ENCODE results near the gene HORMAD2.

The HORMAD2 gene

GRCh38 chr22:30140414-30140813 is 60.1 kb downstream of the HORMAD2 start:
- TF ChIP-seq ZNF384 (IDR thresholded peaks at IDR 0.05): no peak
- TF ChIP-seq CTBP1 (IDR thresholded peaks at IDR 0.05; ENCODE audit: borderline replicate concordance): no peak
- no peak for TF ChIP-seq FOXK2 (IDR thresholded peaks at IDR 0.05)
- TF ChIP-seq LEF1 (IDR thresholded peaks at IDR 0.05; ENCODE audit: borderline replicate concordance): no peak
- TF ChIP-seq SUZ12 (IDR thresholded peaks at IDR 0.05): no peak
- TF ChIP-seq HDGF (IDR thresholded peaks at IDR 0.05; ENCODE audit: borderline replicate concordance): no peak
- TF ChIP-seq FOXM1 (IDR thresholded peaks at IDR 0.05; ENCODE audit: borderline replicate concordance): no peak
- TF ChIP-seq FOXA1 (IDR thresholded peaks at IDR 0.05): no peak
- TF ChIP-seq TARDBP (IDR thresholded peaks at IDR 0.05): no peak
- no peak for TF ChIP-seq SP1 (IDR thresholded peaks at IDR 0.05)
- TF ChIP-seq BHLHE40 (IDR thresholded peaks at IDR 0.05; ENCODE audit: borderline replicate concordance): no peak
- TF ChIP-seq, protein P1, sequence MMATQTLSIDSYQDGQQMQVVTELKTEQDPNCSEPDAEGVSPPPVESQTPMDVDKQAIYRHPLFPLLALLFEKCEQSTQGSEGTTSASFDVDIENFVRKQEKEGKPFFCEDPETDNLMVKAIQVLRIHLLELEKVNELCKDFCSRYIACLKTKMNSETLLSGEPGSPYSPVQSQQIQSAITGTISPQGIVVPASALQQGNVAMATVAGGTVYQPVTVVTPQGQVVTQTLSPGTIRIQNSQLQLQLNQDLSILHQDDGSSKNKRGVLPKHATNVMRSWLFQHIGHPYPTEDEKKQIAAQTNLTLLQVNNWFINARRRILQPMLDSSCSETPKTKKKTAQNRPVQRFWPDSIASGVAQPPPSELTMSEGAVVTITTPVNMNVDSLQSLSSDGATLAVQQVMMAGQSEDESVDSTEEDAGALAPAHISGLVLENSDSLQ (IDR thresholded peaks at IDR 0.05): no peak
- no peak for TF ChIP-seq ELF4 (IDR thresholded peaks at IDR 0.05)
- no peak for TF ChIP-seq L3MBTL2 (conservative IDR thresholded peaks at IDR 0.05)
- TF ChIP-seq ARNT (IDR thresholded peaks at IDR 0.05): no peak
- TF ChIP-seq NFRKB (IDR thresholded peaks at IDR 0.05): no peak
- no peak for DNase-seq (ENCODE audit: extremely low spot score)
- ChIA-PET CTCF (interaction anchor here (0.6 kb wide), 1 partner anchor 145 kb away, joined by 3 read pairs; no protein-coding TSS in a partner anchor), POLR2A (no interaction called here)

GRCh38 chr22:30143265-30143664 is 63.0 kb downstream of the HORMAD2 start:
- CTCF ChIA-PET: no interaction called here
- POLR2A ChIA-PET: no interaction called here
- TF ChIP-seq HDGF (IDR thresholded peaks at IDR 0.05; ENCODE audit: borderline replicate concordance): no peak
- TF ChIP-seq CTBP1 (IDR thresholded peaks at IDR 0.05; ENCODE audit: borderline replicate concordance): no peak
- TF ChIP-seq L3MBTL2 (conservative IDR thresholded peaks at IDR 0.05): no peak
- TF ChIP-seq SP1 (IDR thresholded peaks at IDR 0.05): no peak
- TF ChIP-seq ZNF384 (IDR thresholded peaks at IDR 0.05): no peak
- no peak for TF ChIP-seq TARDBP (IDR thresholded peaks at IDR 0.05)
- TF ChIP-seq FOXA1 (IDR thresholded peaks at IDR 0.05): no peak
- no peak for TF ChIP-seq SUZ12 (IDR thresholded peaks at IDR 0.05)
- TF ChIP-seq FOXM1 (IDR thresholded peaks at IDR 0.05; ENCODE audit: borderline replicate concordance): no peak
- no peak for TF ChIP-seq NFRKB (IDR thresholded peaks at IDR 0.05)
- TF ChIP-seq LEF1 (IDR thresholded peaks at IDR 0.05; ENCODE audit: borderline replicate concordance): no peak
- no peak for TF ChIP-seq ELF4 (IDR thresholded peaks at IDR 0.05)
- TF ChIP-seq, protein P1 (IDR thresholded peaks at IDR 0.05): no peak
- no peak for TF ChIP-seq ARNT (IDR thresholded peaks at IDR 0.05)
- no peak for TF ChIP-seq BHLHE40 (IDR thresholded peaks at IDR 0.05; ENCODE audit: borderline replicate concordance)
- TF ChIP-seq FOXK2 (IDR thresholded peaks at IDR 0.05): no peak
- no peak for DNase-seq (ENCODE audit: extremely low spot score)

DNA sequence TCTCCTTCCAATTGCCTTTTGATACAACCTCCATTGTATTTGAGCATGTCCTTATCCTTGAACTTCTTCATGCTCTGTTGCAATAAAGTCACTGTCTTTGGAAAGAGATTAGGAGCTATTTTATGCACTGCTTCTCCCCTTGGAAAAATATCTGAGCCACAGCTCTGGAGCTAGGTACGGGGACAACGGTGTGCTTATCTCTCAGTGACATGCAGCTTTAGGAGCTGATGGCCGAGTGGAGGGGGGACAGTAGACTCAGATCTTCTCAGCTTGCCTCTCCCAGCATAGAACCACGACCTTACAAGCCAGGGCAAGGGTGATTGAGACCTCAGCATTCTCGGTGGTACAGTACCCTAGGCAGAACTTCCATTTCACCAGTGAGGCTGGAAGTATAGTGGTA is 64.1 kb downstream of the HORMAD2 start:
- TF ChIP-seq LEF1 (IDR thresholded peaks at IDR 0.05; ENCODE audit: borderline replicate concordance) (no peak), BHLHE40 (IDR thresholded peaks at IDR 0.05; ENCODE audit: borderline replicate concordance) (no peak), FOXA1 (IDR thresholded peaks at IDR 0.05) (no peak), L3MBTL2 (conservative IDR thresholded peaks at IDR 0.05) (no peak), SUZ12 (IDR thresholded peaks at IDR 0.05) (no peak), ZNF384 (IDR thresholded peaks at IDR 0.05) (no peak), NFRKB (IDR thresholded peaks at IDR 0.05) (no peak), SP1 (IDR thresholded peaks at IDR 0.05) (no peak), ARNT (IDR thresholded peaks at IDR 0.05) (no peak), TARDBP (IDR thresholded peaks at IDR 0.05) (no peak), FOXM1 (IDR thresholded peaks at IDR 0.05; ENCODE audit: borderline replicate concordance) (no peak), CTBP1 (IDR thresholded peaks at IDR 0.05; ENCODE audit: borderline replicate concordance) (no peak), ELF4 (IDR thresholded peaks at IDR 0.05) (no peak), HDGF (IDR thresholded peaks at IDR 0.05; ENCODE audit: borderline replicate concordance) (no peak), FOXK2 (IDR thresholded peaks at IDR 0.05) (no peak)
- TF ChIP-seq, protein P1 (IDR thresholded peaks at IDR 0.05): no peak
- ChIA-PET CTCF (no interaction called here), POLR2A (no interaction called here)
- DNase-seq (ENCODE audit: extremely low spot score): no peak

- TF ChIP-seq TARDBP (IDR thresholded peaks at IDR 0.05) (no peak), FOXM1 (IDR thresholded peaks at IDR 0.05; ENCODE audit: borderline replicate concordance) (no peak), CTBP1 (IDR thresholded peaks at IDR 0.05; ENCODE audit: borderline replicate concordance) (no peak), BHLHE40 (IDR thresholded peaks at IDR 0.05; ENCODE audit: borderline replicate concordance) (no peak), SUZ12 (IDR thresholded peaks at IDR 0.05) (no peak), ZNF384 (IDR thresholded peaks at IDR 0.05) (no peak), L3MBTL2 (conservative IDR thresholded peaks at IDR 0.05) (no peak), NFRKB (IDR thresholded peaks at IDR 0.05) (no peak), ARNT (IDR thresholded peaks at IDR 0.05) (no peak), LEF1 (IDR thresholded peaks at IDR 0.05; ENCODE audit: borderline replicate concordance) (no peak), HDGF (IDR thresholded peaks at IDR 0.05; ENCODE audit: borderline replicate concordance) (no peak), FOXK2 (IDR thresholded peaks at IDR 0.05) (no peak), FOXA1 (IDR thresholded peaks at IDR 0.05) (no peak), ELF4 (IDR thresholded peaks at IDR 0.05) (no peak)
- TF ChIP-seq, protein P1 (IDR thresholded peaks at IDR 0.05): no peak
- DNase-seq (ENCODE audit: extremely low spot score): no peak
- ChIA-PET CTCF (no interaction called here), POLR2A (no interaction called here)
Observed at GRCh38 chr22:30150212-30150611, 69.9 kb downstream of the HORMAD2 start.

DNA sequence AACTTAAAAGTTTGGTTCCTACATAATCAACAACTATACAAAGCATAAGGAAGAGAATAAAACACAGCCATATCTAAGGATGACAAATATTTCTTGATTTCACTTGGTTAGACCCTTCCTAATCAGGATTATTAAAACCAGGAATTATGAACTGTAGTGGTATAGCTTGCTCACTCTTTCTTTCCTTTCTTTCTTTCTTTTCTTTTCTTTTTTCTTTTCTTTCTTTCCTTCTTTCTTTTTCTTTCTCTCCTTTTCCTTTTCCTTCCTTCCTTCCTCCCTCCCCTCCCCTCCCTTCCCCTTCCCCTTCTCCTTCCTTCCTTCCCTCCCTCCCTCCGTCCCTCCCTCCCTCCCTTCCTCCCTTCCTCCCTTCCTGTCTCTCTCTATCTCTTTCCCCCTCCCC is 78.0 kb downstream of the HORMAD2 start:
- POLR2A ChIA-PET: no interaction called here
- CTCF ChIA-PET: interaction anchor here (0.6 kb wide), 1 partner anchor 95 kb away, joined by 3 read pairs; no protein-coding TSS in a partner anchor
- DNase-seq (ENCODE audit: extremely low spot score): no peak
- TF ChIP-seq NFRKB (IDR thresholded peaks at IDR 0.05): no peak
- TF ChIP-seq ZNF384 (IDR thresholded peaks at IDR 0.05): no peak
- TF ChIP-seq L3MBTL2 (conservative IDR thresholded peaks at IDR 0.05): no peak
- TF ChIP-seq BHLHE40 (IDR thresholded peaks at IDR 0.05; ENCODE audit: borderline replicate concordance): no peak
- no peak for TF ChIP-seq SUZ12 (IDR thresholded peaks at IDR 0.05)
- no peak for TF ChIP-seq HDGF (IDR thresholded peaks at IDR 0.05; ENCODE audit: borderline replicate concordance)
- TF ChIP-seq CTBP1 (IDR thresholded peaks at IDR 0.05; ENCODE audit: borderline replicate concordance): no peak
- TF ChIP-seq LEF1 (IDR thresholded peaks at IDR 0.05; ENCODE audit: borderline replicate concordance): no peak
- TF ChIP-seq, protein P1 (IDR thresholded peaks at IDR 0.05): no peak
- TF ChIP-seq FOXA1 (IDR thresholded peaks at IDR 0.05): no peak
- no peak for TF ChIP-seq ELF4 (IDR thresholded peaks at IDR 0.05)
- TF ChIP-seq TARDBP (IDR thresholded peaks at IDR 0.05): no peak
- TF ChIP-seq SP1 (IDR thresholded peaks at IDR 0.05): no peak
- no peak for TF ChIP-seq ARNT (IDR thresholded peaks at IDR 0.05)
- TF ChIP-seq FOXM1 (IDR thresholded peaks at IDR 0.05; ENCODE audit: borderline replicate concordance): no peak
